ENCODE measurements around the gene STK10. TPM values are rescaled to one million over a fixed set of nuclear protein-coding genes. Genes with fewer than 3 reads are reported as not detected.
A peak's percentile ranks its signal among the peaks of the same experiment; 100 is the strongest.

Gene STK10
- total and polyA plus RNA-seq, 12 donors: 5.6 to 22.3 (median 9.9) TPM

DNA sequence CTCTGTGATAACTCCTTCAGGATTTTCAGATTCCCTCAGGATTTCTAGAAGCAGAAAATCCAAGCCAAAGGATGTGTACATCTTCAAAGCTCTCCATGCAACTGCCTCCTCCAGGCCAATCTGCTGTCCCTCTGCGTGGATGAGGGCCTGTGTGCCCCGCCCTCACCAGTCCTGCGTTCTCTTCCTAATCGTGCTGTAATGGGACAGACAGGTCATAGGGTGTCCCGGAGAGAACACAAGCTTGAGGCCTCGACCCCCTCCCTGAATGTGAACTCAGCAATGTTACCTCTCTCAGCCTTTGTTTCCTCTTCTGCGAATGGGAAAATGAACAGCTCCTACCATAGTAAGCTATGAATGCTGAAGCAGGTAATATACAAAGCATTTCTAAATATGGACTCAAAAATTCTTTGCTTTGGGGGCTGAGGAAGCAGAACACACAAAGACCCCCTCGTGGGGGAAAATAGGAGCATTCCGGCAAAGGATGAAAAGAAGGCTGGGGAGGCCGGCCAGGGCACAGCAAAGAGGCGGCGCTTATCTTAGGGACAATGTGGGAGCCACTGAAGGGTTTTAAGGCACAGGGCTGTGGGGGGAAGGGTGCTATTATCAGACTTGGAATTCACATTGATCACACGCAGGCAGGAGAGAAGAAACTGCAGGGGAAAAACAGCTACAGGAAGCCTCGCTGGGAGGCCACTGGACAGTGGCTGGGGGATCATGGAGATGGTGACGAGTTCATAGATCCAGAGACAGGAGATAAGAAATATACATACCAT lies 124.4 kb downstream of the STK10 start:
- Histone ChIP-seq H3K4me3 (no peak overlapping the region), H3K36me3 (peaks cover 0 to 96% (median 12%) of the 10 kb centered on the region in 9 donors), H3K4me1 (peaks cover 0 to 13% (median 0%) of the 10 kb centered on the region in 9 donors), H3K27ac (no peak overlapping the region), H3K27me3 (no peaks in the 10 kb centered on the region), H3K9me3 (no peaks in the 10 kb centered on the region)
- ATAC-seq: no peak
- TF ChIP-seq, protein P1, sequence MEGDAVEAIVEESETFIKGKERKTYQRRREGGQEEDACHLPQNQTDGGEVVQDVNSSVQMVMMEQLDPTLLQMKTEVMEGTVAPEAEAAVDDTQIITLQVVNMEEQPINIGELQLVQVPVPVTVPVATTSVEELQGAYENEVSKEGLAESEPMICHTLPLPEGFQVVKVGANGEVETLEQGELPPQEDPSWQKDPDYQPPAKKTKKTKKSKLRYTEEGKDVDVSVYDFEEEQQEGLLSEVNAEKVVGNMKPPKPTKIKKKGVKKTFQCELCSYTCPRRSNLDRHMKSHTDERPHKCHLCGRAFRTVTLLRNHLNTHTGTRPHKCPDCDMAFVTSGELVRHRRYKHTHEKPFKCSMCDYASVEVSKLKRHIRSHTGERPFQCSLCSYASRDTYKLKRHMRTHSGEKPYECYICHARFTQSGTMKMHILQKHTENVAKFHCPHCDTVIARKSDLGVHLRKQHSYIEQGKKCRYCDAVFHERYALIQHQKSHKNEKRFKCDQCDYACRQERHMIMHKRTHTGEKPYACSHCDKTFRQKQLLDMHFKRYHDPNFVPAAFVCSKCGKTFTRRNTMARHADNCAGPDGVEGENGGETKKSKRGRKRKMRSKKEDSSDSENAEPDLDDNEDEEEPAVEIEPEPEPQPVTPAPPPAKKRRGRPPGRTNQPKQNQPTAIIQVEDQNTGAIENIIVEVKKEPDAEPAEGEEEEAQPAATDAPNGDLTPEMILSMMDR (IDR thresholded peaks at IDR 0.05): no peak
- 78 to 82% methylated on average over 15 of the region's 15 CpGs for WGBS, 2 donors
- intact Hi-C loops (cut with DNase I): no loop called here
- DNase-seq: no peak

DNA sequence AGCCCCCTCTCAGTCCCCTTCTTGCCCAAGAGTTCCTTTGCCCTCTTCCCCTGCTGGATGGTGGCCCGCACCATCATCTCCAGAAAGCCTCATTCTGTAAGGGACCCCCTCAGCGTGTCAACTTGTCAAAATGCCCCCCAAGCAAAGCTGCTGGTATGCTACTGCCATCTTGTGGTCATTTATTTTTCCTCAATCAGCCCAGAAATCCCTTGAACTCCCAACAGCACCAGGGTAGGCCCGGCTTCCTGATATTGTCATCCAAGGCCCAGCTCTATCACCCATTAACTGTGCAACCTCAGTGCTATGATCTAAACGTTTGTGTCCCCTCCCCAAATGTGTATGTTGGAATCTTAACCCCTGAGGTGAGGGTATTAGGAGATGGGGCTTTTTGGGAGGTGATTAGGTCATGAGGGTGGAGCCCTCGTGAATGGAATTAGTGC lies 128.3 kb downstream of the STK10 start:
- ATAC-seq (peak in 3 of 8 donors; percentile 13 to 28 (median 26)), DNase-seq (no peak)
- no peaks in the 10 kb centered on the region for H3K9me3 ChIP-seq
- H3K4me3 ChIP-seq: no peak overlapping the region
- intact Hi-C loops (cut with DNase I): loop anchor here in 5 of 10 donors (5.0 to 10.0 kb wide), 3 partner anchors 55 to 645 kb away; partner anchors contain the start of genes FBXW11 (in 1 of the 5) and FGF18 (in 1 of the 5)
- no peaks in the 10 kb centered on the region for H3K27me3 ChIP-seq
- WGBS, 2 donors: 71 to 73% methylated on average over 5 of the region's 5 CpGs
- peaks cover 0 to 99% (median 16%) of the 10 kb centered on the region in 9 donors for H3K36me3 ChIP-seq
- no peak overlapping the region for H3K27ac ChIP-seq
- TF ChIP-seq, protein P1 (IDR thresholded peaks at IDR 0.05): peak in 8 of 9 donors; percentile 41 to 70 (median 60)
- no peaks in the 10 kb centered on the region for H3K4me1 ChIP-seq

DNA sequence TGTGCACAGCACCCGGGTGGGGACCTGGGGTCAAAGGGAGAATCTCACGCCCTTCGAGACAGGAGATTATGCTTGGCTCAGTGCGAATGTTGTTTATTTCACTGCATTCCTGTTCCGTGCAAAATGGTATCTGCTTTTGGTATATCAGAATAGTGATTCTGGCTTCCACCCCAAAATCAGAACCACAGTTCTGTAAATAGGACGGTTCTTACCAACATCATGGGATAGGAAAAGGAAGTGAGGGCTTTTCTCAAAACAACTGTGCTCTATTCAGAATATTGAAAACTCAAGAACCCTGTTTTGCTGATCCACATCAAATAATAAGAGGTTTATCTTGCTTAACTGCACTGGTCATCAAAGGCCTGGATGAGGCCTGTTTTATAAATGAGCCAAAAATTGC lies 129.9 kb downstream of the STK10 start:
- Histone ChIP-seq H3K9me3 (no peaks in the 10 kb centered on the region), H3K27ac (no peak overlapping the region), H3K4me1 (peaks cover 0 to 4% (median 0%) of the 10 kb centered on the region in 9 donors), H3K4me3 (no peak overlapping the region), H3K27me3 (no peaks in the 10 kb centered on the region), H3K36me3 (peaks cover 0 to 99% (median 7%) of the 10 kb centered on the region in 9 donors)
- 81 to 83% methylated on average over 6 of the region's 6 CpGs for WGBS, 2 donors
- TF ChIP-seq, protein P1 (IDR thresholded peaks at IDR 0.05): no peak
- ATAC-seq (no peak), DNase-seq (no peak)
- intact Hi-C loops (cut with DNase I): loop anchor here in 5 of 10 donors (5.0 to 10.0 kb wide), 3 partner anchors 53 to 643 kb away; partner anchors contain the start of genes FBXW11 (in 1 of the 5) and FGF18 (in 1 of the 5)

DNA sequence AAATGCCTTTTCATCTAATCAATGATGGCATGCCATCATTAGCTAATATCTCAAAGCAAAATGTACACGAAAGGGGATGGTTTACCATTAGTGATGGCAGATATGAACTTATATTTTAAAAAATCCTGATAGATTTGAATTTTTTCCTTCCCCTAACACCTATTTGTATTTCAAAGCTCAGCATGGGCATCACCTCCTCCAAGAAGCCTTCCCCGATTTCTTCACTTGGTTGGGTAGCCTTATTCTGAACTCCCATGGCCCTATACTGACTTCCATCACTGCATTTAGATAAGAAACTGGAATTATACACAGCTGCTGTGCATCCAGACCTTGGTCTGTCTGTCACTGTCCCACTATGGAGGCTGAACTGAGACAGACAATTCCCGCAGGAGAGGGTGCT lies 132.0 kb downstream of the STK10 start:
- peaks cover 0 to 22% (median 17%) of the 10 kb centered on the region in 9 donors for H3K4me1 ChIP-seq
- H3K4me3 ChIP-seq: no peak overlapping the region
- H3K27ac ChIP-seq: no peak overlapping the region
- H3K27me3 ChIP-seq: no peaks in the 10 kb centered on the region
- H3K36me3 ChIP-seq: peaks cover 0 to 99% (median 6%) of the 10 kb centered on the region in 9 donors
- no peaks in the 10 kb centered on the region for H3K9me3 ChIP-seq
- intact Hi-C loops (cut with DNase I): loop anchor here in 5 of 10 donors (5.0 to 10.0 kb wide), 3 partner anchors 51 to 641 kb away; partner anchors contain the start of genes FBXW11 (in 1 of the 5) and FGF18 (in 1 of the 5)
- WGBS, 2 donors: 93 to 97% methylated on average over 3 of the region's 3 CpGs
- ATAC-seq: no peak
- TF ChIP-seq, protein P1 (IDR thresholded peaks at IDR 0.05): no peak
- DNase-seq: no peak

Measured in heart right ventricle (tissue), 16 donors.